Activated T-cell treated with anti-CD3 and anti-CD28 coated beads for 4 hours (primary cell): ENCODE results near the gene HRH1.
A peak's percentile ranks its signal among the peaks of the same experiment; 100 is the strongest.
"Not testable (repeated sequence)": the region's sequence is repeated elsewhere in the genome, so short reads cannot be mapped to it uniquely, and the experiment has no call there.

Experiments
- DNase-seq: peaks from one replicate; pipeline ENCODE4 v3.0.0-alpha.2; 2020

The HRH1 gene

DNA sequence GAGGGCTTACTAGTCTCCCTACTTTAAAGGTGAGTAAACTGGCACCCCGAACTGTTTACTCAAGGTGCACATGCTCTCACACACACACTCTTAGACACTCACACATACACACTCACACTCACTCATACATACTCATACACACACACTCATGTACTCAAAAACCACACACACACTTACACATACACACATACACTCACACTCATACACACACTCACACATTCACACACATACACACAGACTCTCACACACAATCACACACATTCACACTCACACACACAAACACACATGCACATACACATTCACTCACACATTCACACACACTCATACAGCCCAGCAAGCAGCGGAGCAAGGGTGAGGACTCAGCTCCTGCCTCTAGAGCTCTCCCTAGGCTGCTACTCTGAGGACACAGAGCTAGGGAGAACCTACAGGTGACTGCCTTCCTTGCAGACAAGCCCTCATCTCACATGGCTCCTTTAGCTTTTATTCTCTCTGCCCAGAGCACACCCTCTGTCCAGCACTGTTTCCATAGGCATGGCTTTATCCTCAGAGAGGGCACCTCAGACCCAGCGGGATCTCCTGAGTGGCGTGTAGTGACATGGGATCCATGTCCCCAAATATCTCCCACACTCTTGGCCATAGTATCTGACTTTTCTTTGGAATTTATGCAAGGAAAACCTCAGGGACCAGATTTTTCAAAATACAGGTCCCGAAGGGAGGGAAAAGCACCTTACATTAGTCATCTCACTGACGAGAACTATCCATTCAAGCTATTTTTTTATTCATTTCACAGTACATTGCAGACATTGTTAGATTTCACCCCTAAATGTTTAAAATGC is 91.8 kb downstream of the HRH1 start:
- DNase-seq, result no peak

DNA sequence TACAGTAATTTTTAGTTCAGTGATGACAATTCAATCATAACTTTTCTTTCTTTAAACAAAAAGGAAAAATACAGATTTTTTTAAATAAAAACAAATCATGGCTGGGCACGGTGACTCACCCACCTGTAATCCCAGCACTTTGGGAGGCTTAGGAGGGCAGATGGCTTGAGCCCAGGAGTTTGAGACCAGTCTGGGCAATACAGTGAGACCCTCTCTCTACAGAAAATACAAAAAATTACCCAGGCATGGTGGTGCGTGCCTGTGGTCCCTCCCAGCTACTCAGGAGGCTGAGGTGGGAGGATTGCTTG is 92.3 kb downstream of the HRH1 start:
- no peak for DNase-seq

GRCh38 chr3:11247362-11247761 is 93.1 kb downstream of the HRH1 start:
- DNase-seq, result no peak

- no peak for DNase-seq
These were observed 94.3 kb downstream of the HRH1 start for GRCh38 chr3:11248596-11248995.

- no peak for DNase-seq
These were observed 96.9 kb downstream of the HRH1 start for GRCh38 chr3:11250902-11251806.

DNA sequence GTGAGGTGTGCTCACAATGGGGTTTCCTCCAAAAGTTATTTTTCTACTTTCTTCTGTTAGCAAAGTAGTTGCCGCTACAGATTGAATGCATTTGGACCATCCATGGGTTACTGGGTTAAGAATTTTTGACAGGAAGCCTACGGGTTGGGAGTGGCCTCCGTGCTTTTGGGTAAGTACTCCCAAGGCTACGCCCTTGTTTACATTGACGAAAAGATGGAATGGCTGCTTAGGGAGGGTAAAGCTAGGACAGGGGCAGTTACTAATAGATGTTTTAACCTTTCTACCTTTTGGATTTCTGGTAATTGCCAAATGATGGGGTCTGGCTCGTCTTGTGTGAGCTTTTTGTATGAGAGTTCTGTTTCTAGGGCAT is 97.5 kb downstream of the HRH1 start:
- DNase-seq, result no peak

GRCh38 chr3:11254876-11255275 is 100.6 kb downstream of the HRH1 start:
- no peak for DNase-seq

DNA sequence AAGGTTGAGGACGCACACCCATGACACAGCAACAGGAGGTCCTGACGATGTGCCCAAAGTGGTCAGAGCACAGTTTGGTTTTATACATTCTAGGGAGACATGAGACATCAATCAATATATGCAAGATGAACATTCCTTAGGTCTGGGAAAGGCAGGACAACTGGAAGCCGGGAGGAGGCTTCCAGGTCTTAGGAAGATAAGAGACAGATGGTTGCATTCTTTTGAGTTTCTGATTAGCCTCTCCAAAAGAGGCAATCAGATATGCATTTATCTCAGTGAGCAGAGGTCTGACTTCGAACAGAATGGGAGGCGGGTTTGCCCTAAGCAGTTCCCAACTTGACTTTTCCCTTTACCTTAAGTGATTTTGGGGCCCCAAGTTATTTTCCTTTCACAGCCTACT is 101.2 kb downstream of the HRH1 start:
- DNase-seq, result not testable (repeated sequence)

DNA sequence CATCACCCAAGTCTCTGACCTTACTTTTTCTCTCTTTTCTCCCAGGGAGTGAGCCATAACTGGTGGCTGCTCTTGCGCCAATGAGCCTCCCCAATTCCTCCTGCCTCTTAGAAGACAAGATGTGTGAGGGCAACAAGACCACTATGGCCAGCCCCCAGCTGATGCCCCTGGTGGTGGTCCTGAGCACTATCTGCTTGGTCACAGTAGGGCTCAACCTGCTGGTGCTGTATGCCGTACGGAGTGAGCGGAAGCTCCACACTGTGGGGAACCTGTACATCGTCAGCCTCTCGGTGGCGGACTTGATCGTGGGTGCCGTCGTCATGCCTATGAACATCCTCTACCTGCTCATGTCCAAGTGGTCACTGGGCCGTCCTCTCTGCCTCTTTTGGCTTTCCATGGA is 104.7 kb downstream of the HRH1 start:
- DNase-seq, result no peak

GRCh38 chr3:11260460-11260859 is 106.2 kb downstream of the HRH1 start:
- no peak for DNase-seq

DNA sequence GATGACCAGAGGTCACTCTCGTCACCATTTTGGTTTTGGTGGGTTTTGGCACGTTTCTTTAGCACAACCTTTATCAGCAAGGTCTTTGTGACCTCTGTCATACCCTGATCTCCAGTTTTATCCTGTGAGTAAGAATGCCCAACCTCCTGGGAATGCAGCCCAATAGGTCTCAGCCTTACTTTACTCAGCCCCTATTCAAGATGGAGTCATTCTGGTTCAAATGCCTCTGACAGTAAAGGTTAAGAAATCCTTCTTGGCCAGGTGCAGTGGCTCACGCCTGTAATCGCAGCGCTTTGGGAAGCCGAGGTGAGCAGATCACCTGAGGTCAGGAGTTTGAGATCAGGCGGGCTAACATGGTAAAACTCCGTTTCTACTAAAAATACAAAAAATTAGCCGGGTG is 114.7 kb downstream of the HRH1 start:
- no peak for DNase-seq

DNA sequence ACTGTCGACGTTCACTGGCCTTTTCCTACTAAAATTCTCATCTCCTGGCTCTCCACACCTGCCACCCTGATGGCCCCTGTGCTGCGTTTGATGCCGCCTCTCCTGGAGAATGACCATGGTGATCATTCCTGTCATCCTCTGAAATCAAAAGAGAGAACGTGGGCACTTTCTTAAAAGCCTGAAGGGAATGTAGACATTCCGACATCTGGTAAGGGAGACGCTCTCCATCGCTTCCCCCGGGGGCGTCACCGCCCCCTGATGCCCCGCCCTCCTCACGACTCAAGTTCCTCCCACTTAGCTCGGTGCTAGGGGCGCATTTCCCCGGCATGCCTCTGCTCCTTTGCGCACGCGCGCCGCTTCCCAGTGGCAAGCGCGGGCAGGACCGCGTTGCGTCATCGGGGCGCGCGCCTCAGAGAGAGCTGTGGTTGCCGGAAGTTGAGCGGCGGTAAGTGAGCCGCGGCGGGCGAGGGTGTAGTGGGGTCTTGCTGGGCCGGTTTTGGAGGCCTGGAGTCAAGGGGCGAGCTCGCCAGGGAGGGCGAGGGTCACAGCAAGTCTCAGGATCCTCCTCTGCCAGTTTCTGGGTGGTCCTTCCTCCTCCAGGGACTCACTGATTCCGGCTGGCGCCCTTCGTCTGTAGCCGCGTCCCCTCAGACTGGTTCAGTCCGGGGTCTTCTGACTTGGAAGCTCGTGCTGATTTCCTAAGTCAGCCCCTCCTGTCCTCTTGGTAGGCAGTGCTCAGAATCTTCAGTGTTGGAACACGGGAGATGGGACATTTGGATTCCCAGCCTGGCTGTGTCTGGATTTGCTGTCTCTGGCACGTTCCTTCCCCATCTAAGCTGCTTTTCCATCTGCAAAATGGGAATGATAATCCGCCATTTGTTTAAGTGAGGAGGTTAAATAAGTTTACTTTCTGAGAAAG is 118.0 kb downstream of the HRH1 start, which contains the start of gene ATG7:
ATG7 (plus strand) TSS at position 412 of the 919 bp plus-strand sequence. CDS start 26,299 bp downstream, outside the sequence.
- peak; percentile 94 for DNase-seq

- DNase-seq, result no peak
These were observed 118.7 kb downstream of the HRH1 start for GRCh38 chr3:11272906-11273574.

GRCh38 chr3:11273891-11274291 is 119.6 kb downstream of the HRH1 start:
- DNase-seq, result no peak

- DNase-seq, result no peak
These were observed 120.4 kb downstream of the HRH1 start for GRCh38 chr3:11274566-11275142.

DNA sequence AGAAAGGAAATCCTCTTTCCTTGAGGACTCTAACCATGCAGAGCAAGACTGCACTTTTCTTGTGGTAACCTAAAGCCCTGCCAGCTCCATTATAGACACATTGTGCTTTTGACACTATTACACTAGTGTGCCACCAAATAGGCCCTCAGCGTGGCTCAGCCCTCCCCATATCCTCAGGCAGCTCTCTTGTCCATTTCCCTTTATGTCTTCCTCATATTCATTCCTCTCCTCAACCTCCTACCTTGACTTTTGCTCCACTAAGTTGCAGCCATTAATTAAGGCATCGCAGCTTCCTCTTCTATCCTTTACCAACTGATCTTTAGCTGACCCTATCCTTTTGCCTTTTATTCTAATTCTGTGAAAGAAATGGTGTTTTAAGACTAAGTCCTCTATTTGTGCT is 121.6 kb downstream of the HRH1 start:
- DNase-seq, result no peak

- no peak for DNase-seq
These were observed 122.6 kb downstream of the HRH1 start for GRCh38 chr3:11276901-11277300.

DNA sequence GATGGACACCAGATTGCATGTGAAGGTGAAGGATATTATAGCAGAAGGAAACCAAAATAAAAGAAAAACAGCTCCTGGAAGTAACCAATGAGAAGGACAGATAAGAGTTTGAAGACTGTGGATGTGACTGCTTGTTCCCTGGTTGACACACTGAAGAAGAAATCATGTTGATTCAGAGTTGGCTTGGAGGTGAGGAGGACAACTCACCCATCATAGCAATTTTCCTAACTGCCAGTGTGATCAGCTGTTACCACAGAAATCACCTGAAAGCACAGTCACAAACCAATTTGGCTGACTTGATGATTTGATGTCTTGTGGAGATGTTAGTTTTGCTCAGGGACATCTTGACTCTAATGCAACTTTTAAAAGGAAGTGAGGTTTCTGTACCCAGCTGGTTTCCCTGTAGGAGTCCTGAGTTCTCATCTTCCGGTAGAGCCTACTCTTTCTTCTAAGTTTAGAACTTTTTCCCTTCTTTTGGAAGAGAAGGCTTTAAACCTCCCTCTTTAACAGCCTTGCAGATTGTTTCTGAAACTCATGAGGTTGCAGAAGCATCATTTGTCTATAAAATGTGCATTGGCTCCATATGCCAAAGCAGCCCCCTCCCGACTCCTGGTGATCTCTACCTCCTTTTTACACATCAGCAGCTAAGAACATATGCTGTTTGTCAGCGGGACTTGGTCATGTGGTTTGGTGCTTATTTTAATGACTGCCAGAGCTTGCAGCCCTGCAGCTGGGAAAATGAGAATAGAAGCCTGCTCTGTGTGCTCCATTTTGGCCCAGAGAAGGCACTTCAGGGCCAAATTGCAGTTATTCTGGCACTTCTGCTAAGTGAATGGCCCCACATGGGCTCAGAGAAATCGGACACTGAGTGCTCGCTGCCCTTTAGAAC is 128.2 kb downstream of the HRH1 start:
- DNase-seq, result no peak

DNA sequence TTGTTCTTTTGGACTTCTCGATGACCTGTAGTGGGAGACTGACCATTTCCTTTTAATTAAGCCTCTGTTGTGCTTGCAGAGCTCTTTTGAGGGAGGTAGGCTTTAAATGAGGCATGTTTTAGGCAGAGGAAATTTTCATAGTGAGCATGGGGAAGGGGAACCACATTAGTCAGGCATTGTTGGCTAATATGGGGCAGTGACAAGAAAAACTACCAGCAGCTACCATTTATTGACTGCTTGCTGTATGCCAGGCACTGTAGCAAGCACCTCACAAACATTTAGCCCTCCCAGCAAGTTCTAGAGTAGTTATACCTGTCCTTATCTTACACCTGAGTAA is 128.8 kb downstream of the HRH1 start:
- DNase-seq, result no peak

DNA sequence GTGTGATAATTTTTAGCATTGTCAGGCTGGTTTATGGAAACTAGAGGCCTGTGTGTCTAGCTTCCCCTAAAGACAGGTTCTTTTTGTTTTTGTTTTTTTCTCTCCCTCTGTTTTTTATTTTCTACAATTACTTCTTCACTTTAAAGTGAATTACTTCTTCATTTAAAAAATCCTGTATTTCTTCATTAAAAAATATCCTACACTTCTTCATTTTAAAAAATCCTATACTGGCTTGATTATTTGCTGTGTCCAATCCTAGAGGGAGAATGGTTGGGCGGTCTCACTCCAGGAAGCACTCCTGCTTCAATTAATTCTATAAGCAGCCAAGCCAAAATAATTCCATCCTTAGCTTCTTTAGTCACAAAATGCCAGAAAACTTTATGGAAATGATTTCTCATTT is 129.7 kb downstream of the HRH1 start:
- no peak for DNase-seq

GRCh38 chr3:11285471-11285870 is 131.2 kb downstream of the HRH1 start:
- no peak for DNase-seq
